WTC11 (cell line): ENCODE measurements around the gene SH3TC1.

ENCODE experiments used
- ATF3 ChIP-seq: sonication (generic); formaldehyde crosslinking; conservative IDR thresholded peaks from 2 replicates; pipeline ENCODE4 v1.8.1; 2022; ENCODE audit warnings: mild to moderate bottlenecking, missing genetic modification reagents
- CTCF ChIP-seq: fragments of 200-600 bp; IDR thresholded peaks from 2 replicates; pipeline ENCODE4 v1.8.0; 2022; ENCODE audit warnings: antibody characterized with exemption
- E2F4 ChIP-seq: sonication (generic); formaldehyde crosslinking; IDR thresholded peaks from 2 replicates; pipeline ENCODE4 v1.8.1; 2022; ENCODE audit warnings: low read depth, mild to moderate bottlenecking, moderate library complexity, missing genetic modification reagents, borderline replicate concordance

GRCh38 chr4:8198906-8199593 is at the start of gene SH3TC1:
- no peak for TF ChIP-seq CTCF
- TF ChIP-seq E2F4 = no peak
- no peak for TF ChIP-seq ATF3 (CRISPR knock-in tag)
